A549 treated with dexamethasone at 1 μM for 4 hours (cell line): ENCODE measurements around the gene E2F1. TPM values are rescaled to one million over a fixed set of nuclear protein-coding genes. Genes with fewer than 3 reads are reported as not detected.

ENCODE experiments used
- total RNA-seq: library from RNA; stranded (reverse); fragments of 200-300 nt; extraction: Qiagen RNA extraction; gene quantifications from 5 replicates; pipeline ENCODE4 v1.2.3, GENCODE V29; 2022

E2F1 gene, protein sequence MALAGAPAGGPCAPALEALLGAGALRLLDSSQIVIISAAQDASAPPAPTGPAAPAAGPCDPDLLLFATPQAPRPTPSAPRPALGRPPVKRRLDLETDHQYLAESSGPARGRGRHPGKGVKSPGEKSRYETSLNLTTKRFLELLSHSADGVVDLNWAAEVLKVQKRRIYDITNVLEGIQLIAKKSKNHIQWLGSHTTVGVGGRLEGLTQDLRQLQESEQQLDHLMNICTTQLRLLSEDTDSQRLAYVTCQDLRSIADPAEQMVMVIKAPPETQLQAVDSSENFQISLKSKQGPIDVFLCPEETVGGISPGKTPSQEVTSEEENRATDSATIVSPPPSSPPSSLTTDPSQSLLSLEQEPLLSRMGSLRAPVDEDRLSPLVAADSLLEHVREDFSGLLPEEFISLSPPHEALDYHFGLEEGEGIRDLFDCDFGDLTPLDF
- 21.6 to 27.2 TPM (median 27.1 TPM) in 5 replicates for total RNA-seq

DNA sequence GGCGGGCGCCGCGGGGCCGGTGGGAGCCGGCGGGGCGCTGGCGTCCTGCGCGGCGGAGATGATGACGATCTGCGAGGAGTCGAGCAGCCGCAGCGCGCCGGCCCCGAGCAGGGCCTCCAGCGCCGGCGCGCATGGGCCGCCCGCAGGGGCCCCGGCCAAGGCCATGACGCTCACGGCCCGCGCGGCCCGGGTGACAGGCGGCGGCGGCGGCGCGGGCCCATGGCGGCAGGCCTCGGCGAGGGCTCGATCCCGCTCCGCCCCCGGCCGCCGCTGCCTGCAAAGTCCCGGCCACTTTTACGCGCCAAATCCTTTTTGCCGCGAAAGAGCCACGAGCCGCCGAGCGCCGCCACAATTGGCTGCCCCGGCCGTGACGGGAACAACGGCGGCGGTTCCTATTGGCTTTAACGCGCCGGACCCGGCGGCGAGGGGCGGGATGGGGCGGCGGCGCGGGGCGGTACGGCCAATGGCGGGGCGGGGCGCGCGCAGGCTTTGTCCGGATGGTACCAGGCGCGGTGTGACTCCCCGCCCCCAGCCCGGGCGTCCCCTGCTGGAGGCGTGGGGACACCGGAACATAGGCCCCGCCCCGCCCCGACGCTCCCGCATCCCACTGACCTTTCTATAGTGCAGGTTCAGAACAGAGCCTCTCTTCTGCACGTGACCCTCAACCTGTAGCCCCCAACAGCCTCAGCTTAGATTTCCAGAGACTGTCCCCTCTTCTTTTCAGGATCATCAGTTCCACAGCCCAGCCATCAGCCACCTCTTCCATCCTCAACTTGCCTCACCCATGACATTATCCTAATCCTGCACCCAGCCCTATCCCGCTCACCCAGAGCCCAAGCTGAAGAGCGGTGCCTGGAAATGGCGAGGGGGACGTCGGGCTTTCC lies at the start of gene E2F1:
E2F1 (minus strand) TSS at position 286 of the 884 bp plus-strand sequence; CDS start at position 165, 121 bp downstream.

GRCh38 chr20:33731693-33732165 lies 45.5 kb upstream of the E2F1 start, which contains the start of gene ZNF341:
TSS of gene ZNF341 (plus strand) at chr20:33731996. CDS start at chr20:33732022, 26 bp downstream.

GRCh38 chr20:33719989-33720709 lies 34.0 kb upstream of the E2F1 start, which contains the start of gene PXMP4:
TSS of gene PXMP4 (minus strand) at chr20:33720310. CDS start at chr20:33720207, 103 bp downstream.

GRCh38 chr20:33674294-33675135 lies 11.7 kb downstream of the E2F1 start, which contains the start of gene NECAB3:
TSS of gene NECAB3 (minus strand) at chr20:33674428. CDS start at chr20:33674352, 76 bp downstream.

GRCh38 chr20:33666293-33667244 lies 19.6 kb downstream of the E2F1 start, which contains the start of gene ACTL10:
TSS of gene ACTL10 (plus strand) at chr20:33666943. CDS start at chr20:33667498, 555 bp downstream.

GRCh38 chr20:33662172-33662571 lies 24.0 kb downstream of the E2F1 start, which contains the start of gene C20orf144:
TSS of gene C20orf144 (plus strand) at chr20:33662327. CDS start at chr20:33662346, 19 bp downstream.

Other genes with a start within 250 kb of the E2F1 start
- gene SNTA1, start 242.6 kb downstream of the E2F1 start, total RNA-seq = 8.4 to 11.5 TPM (median 10.5 TPM) in 5 replicates
- 3.3 to 8.2 TPM (median 6.8 TPM) in 5 replicates for gene CBFA2T2, start 196.3 kb downstream of the E2F1 start, total RNA-seq
- 0.08 to 0.15 TPM (median 0.09 TPM) in 5 replicates for gene C20orf144, start 24.1 kb downstream of the E2F1 start, total RNA-seq
- not detected in 5 replicates for gene ACTL10, start 19.4 kb downstream of the E2F1 start, total RNA-seq
- 5.9 to 12.2 TPM (median 11.6 TPM) in 5 replicates for gene NECAB3, start 12.0 kb downstream of the E2F1 start, total RNA-seq
- 4.2 to 7.6 TPM (median 6.9 TPM) in 5 replicates for gene PXMP4, start 33.9 kb upstream of the E2F1 start, total RNA-seq
- gene ZNF341, start 45.6 kb upstream of the E2F1 start, total RNA-seq = 2.6 to 4.8 TPM (median 4.2 TPM) in 5 replicates
- 139 to 163 TPM (median 156 TPM) in 5 replicates for gene CHMP4B, start 125.0 kb upstream of the E2F1 start, total RNA-seq